NCI-H226 (cell line): ENCODE data around the gene IGSF5.
"Not testable (repeated sequence)": the region's sequence is repeated elsewhere in the genome, so short reads cannot be mapped to it uniquely, and the experiment has no call there.

Source experiments
- DNase-seq: peaks from one replicate; pipeline ENCODE4 v3.0.0-alpha.2; 2015

Gene IGSF5

GRCh38 chr21:39739531-39739930 lies 5.5 kb upstream of the IGSF5 start:
- DNase-seq = not testable (repeated sequence)

GRCh38 chr21:39742561-39742960 lies 2.4 kb upstream of the IGSF5 start:
- DNase-seq = not testable (repeated sequence)

DNA sequence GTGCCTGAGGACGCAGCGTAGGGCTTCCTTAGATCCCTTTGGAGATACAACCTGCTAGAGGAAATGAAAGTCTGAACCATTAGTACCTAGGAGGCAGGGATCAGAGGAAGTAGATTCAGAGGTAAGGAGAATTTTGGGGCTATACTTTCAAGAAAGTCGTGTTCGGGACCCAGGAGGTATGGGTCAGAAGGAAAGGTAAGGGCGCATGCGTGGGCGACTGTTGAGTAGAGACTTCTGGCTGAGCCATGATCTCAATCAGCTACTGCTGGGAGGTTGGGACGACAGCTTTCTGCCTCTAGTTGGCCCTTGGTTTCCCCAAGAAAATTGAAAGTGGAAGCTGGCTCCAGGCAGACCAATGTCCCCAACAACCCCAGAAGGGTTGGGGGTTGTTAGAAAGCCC lies 349 bp downstream of the IGSF5 start:
- DNase-seq = not testable (repeated sequence)

DNA sequence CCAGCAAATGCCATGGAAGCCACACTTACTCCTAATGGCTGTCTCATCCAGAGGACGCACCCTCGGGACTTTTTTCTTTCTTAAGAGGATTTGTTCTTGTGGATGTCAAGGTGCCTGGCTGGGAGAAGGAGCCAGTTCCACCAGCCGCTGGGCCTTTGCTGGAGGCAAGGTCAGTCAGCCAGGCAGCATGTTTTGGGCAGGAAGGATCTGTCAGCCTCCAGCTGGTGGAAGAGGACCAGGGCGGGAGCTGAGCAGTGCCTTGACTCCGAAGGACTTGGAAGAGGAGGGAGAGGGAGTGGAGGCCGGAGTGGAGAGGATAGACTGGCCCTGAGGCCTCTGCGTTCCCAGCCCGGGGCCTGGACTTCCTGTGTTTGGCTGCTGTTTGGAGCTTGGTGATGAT lies 5.7 kb downstream of the IGSF5 start:
- DNase-seq = no peak

- no peak for DNase-seq
Observed at GRCh38 chr21:39754811-39755210, 9.8 kb downstream of the IGSF5 start.

- DNase-seq = no peak
Observed at GRCh38 chr21:39756285-39756684, 11.3 kb downstream of the IGSF5 start.

DNA sequence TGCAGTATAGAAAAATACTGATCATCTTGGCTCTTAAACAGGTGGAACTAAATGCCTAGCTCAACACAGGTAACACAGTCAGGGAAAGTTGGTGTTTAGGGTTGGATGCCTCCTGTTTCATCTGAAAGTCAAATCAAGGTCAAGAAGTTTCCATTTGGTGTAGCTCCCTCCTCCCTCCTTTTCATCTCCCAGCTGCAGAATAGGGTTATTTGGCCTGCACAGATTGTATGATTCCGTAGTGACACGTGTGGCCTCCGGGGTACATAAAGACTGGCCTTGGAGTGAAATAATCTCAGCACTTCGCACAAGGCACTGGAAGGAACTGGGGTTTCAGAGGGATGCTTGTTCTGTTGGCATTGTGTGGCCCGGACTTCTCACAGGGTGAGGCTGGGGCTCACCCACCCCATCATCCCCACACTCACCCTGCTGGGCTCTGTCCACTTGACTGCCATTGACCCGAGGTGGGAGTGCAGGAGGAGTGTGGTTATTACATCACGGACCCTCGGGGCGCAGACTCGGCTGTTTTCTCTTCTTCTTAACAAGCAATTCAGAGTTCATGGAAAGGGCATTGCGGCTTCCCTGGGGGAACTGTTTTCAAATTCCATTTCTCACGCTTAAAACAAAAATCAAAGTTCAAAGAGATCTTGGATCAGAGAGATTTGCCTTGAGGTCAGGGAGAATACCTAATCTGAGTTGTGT lies 18.4 kb downstream of the IGSF5 start:
- no peak for DNase-seq

DNA sequence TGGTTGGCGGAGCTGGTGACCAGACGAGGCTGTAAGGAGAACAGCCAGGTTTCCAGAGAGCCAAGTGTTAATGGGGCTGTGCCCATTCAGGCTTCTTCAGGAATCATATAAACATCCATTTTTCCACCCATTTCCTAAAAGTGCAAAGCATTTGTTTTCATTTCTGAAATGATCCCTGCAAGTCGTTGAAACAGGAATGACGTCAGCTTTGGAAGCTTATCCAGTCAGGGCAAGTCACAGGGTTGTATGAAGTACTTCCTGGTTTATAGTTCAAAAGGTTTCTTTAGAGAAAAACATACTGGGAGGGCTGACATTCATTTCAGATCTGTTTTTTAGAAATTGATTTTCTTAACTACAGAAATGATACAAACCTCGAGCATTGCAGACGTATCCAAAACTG lies 29.2 kb downstream of the IGSF5 start:
- DNase-seq = no peak

DNA sequence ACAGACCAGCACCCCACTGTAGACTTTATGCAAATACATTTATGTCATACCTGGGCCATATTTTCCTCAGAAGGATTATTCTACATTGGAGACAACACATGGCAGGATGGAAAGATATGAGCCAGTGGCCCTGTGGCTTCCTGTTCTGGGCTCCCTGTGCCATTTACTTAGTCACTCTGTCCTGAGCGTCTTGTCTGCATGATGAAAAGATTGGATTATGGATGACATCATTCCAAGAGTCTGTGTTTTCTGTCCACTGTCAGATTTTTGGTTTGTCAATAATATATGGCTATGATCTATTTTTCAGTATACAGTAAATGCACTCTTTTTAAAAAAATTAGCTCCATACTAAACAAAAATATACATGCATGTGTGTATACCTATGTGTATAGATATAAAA lies 30.8 kb downstream of the IGSF5 start:
- DNase-seq = no peak

- DNase-seq = no peak
Observed at GRCh38 chr21:39776589-39776988, 31.6 kb downstream of the IGSF5 start.

DNA sequence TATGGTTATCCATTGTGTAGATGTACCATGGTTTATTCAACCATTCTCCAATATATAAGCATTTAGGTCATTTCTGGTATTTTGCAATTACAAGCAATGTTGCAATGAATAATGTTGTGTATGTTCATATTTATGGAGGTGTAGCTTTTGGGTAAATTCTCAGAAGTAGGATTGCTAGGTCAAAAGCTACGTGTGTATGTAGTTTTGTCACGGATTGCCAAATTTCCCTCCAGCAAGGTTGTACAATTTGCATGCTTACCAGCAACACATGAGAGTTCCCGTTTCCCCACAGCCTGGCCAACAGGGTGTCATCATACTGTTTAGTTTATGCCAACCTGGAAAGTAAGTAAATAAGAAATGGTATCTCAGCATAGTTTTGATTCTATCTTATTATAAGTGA lies 36.3 kb downstream of the IGSF5 start:
- no peak for DNase-seq

GRCh38 chr21:39788383-39788782 lies 43.4 kb downstream of the IGSF5 start:
- DNase-seq = peak; percentile 67

DNA sequence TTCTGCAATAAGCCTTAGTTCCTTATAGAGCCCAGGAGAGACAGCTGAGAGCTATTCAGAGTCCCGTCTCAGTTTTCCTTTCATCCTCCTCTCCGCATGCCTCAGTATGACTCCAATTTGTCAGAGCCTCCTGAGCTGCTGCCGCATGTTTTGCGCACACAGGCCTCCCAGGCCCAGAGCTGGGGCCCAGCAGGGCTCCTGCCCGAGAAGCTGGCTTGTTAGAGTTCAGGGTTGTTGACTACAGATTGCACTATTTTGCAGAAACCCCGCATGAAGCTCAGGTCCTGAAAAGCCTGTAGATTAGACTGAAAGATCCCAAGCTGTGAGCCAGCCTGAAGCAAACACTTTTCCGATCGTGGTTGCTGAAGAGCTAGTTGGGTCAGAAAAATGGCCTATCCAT lies 51.5 kb downstream of the IGSF5 start:
- DNase-seq = no peak

GRCh38 chr21:39799178-39799577 lies 54.2 kb downstream of the IGSF5 start:
- DNase-seq = no peak

DNA sequence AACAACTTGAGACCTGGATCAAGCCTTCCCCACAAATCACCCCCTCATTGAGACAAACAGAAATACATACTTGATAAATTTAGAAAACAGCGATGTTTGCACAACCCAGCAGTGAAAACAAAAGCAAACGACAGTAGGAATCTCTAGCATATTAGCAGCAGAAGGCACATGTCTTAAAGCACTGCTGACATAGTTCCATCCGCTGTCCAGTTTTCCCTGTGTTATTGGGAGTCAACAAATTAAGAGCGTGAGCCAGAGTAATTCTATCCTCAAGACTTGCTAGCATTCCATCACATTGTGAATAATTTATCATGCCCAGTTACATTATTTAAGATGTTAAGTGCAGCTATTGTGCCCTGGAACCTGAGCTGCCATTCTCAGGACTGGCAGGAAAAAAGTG lies 55.3 kb downstream of the IGSF5 start:
- DNase-seq = no peak

DNA sequence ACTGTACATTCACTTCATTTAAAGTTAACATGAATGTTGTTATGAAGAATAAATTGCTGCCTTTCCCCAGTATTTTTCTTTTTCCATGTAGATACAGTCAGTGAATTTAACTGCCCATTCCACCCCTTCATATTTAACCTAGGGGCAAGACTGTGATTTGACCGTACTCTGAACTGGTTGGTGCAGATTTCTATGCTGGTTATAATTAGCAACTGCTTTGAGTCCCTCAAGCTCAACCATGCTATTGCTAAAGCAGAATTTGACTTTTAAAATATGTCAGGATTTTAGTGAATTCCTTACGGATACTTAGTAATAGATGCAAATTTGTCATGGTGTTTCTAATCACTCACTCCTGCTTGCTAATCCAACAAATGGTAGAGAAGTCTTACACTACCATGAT lies 57.2 kb downstream of the IGSF5 start:
- no peak for DNase-seq

DNA sequence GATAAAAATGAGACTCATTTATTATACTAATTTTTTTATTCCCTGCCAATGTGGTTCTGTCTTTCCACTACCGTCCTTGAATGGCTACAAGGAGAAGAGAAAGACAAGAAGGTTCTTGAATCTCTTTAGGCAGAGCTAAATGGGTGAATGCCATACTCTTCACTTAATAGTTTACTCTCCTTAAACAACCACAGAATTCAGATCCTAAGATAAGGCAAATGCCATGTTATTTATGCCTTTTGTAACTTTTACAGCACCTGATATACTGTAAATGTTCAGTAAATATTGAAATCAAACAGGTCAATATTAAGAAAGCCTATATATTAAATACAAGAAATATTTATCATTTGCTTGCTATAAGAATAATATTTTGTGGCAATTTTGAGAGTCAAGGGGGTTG lies 58.4 kb downstream of the IGSF5 start:
- no peak for DNase-seq

DNA sequence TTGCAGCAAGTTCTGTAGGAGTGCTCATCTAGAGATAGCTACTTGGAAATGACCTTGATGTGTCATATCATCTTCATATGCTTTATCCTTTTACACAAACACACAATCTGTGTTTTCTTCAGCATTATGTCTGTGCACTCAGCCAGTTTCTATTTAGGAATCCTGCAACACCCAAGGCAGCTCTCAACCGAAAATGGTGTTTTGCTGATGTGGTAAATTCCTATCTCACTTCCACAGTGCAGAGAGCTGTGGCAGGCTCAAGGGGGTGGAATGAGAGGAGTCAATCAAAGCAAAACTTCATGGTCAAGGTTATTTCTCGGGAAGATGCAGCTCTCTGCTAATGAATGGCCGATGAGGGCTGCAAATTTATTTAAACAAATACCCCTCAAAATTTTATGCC lies 59.3 kb downstream of the IGSF5 start:
- DNase-seq = no peak

DNA sequence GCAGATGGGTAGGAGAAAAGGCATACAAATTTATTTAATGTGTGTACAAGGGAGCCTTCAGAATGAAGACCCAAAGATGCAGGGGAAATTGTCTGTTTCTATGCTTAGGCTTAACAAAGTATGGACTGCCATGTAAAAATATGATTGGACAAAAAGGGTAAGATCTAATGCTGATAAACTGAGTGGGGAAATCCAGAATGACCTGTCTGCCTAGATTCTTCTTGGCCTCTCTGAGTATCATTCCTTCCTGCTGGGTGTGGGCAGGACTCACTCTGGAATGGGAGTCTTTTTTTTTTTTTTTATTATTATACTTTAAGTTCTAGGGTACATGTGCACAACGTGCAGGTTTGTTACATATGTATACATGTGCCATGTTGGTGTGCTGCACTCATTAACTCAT lies 61.0 kb downstream of the IGSF5 start:
- DNase-seq = no peak

DNA sequence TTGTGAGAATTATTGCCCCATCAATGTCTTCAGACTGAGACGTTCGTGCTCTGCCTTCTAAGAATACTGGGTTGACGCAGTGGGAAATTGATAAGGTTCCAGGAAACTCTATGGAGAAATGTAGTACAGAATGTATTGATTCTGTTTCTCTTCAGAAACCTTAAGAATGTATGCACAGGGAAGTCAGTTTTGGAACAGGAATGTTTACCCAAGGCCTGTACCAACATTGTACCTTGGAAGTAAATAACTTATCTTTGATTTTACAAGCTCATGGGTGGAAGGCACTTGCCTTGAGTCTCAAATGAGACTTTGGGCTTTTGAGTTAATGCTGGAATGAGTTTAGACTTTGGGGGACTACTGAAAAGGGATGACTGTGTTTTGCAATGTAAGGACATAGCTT lies 62.8 kb downstream of the IGSF5 start:
- DNase-seq = no peak

DNA sequence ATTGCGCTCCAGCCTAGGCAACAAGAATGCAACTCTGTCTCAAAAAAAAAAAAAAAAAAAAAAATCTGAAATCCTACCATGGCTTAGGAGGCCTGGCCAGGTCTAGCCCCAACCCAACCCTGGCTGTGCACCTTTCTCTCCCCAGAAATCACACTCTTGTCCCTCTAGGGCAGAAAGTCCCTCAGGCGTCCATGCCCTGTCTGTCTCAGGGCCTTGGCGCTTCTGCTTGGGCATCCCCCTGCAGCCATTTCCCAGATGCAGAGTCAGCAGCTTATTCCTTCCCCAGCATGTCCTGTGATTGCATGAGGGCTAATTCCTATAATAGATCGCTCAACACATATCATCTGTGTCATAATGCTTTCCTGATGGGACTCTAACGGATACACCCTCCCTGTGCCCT lies 65.0 kb downstream of the IGSF5 start:
- no peak for DNase-seq

DNA sequence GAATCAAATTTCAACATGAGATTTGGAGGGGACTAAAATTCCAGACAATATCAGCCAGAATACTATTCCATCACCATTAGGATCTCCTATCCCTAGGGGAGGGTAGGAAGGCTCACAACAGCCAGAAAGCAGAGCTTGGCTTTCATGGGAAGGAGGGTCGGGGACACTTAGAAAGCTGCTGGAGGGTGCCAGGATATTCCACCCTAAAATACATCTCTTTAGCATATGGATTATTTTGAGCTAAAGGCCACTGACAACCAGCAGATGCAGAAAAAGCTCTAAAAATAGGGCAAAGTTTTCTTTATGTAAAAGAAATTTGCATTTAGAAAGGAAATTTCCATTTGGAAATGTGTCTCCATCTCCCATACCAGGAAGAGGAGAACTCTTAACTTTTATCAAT lies 68.0 kb downstream of the IGSF5 start:
- DNase-seq = no peak

DNA sequence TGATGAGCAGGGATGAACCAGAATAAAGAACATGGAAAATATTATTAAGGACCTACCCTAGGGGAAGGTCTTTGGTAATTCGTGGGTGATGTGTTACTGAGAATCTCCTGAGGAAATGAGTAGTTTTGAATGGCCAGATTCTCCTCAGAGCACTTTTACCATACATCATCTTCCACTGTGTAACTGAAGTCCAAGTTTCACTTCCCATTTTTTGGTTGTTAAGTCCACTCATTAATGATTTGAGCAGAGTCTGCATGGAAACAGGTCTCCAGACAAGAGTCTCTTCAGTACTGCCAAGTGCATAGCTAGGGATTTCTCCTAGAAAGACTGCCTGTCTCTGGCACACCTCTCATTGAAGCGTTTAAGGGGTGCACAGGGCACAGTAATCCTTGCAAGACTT lies 73.6 kb downstream of the IGSF5 start:
- DNase-seq = no peak

DNA sequence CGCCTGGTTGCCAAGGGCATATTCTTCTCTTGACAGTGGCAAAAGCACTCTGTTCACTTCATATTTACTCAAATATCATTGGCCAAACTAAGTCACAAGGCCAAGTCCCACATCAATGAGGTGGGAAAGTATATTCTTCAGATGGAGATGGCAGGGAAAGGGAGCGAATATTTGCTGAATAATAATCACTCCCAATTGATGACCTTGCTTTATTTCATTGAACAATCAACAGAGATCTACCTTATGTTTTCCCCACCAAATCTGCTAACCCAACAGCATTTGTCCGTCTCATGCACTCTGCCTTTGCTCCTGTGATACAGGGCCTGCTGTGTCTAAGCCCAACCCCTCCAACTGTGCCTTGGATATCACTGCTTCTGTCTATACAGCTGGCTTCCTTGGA lies 77.1 kb downstream of the IGSF5 start:
- DNase-seq = no peak

DNA sequence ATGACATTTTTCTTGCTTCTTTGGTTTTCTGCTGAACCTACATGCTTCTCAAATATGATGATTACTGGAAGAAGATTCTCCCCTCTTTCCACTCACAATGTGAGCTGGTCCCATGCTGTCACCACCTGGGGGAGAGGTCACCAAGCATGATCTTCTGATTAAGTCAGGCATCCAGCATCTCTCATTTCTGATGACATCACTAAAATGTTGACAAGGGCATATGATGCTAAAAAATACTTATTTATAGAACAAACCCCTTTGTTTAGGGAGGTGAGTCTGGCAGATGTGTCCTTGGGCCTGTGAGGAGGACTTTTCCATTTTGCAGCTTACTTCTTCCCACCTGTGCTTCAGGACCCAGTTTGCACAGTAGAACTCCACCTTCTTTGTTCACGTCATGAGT lies 80.3 kb downstream of the IGSF5 start:
- no peak for DNase-seq

DNA sequence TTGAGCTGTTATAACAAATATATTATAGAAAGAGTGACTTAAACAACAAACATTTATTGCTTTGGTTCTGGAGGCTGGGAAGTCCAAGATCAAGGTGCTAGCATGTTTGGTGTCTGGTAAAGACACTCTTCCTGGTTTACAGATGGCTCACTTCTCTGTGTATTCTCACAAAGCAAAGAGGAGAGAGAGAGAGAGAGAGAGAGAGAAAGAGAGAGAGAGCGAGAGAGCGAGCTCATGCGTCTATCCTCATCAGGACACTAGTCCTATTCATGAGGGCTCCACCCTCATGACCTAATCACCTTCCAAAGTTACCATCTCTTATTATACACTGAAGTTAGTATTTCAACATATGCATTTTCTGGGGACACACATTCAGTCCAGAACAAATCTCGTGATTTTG lies 89.6 kb downstream of the IGSF5 start:
- no peak for DNase-seq
